ENCODE results near the gene NDUFS2.

GRCh38 chr1:161244888-161245287, 42.7 kb downstream of the NDUFS2 start:
- TF ChIP-seq CTCF (IDR thresholded peaks at IDR 0.05) (no peak), POLR2AphosphoS5 (IDR thresholded peaks at IDR 0.05) (no peak), EP300 (IDR thresholded peaks at IDR 0.05) (no peak), POLR2A (IDR thresholded peaks at IDR 0.05; ENCODE audit: low read depth) (no peak)
